Stomach (tissue), 9 donors: ENCODE data around the gene SENP6. TPM values are rescaled to one million over a fixed set of nuclear protein-coding genes. Genes with fewer than 3 reads are reported as not detected.

ENCODE experiments used
- DNase-seq, 2 donors: peaks; one replicate each; pipeline versions ENCODE4 v3.0.0 to v3.0.0-alpha.2; 2013 to 2019
- H3K27ac ChIP-seq, 5 donors: fragments of 200-600 bp in 4 of 5; sonication (generic) in 4 of 5; one replicate each; pipeline ENCODE4 v1.5.1; 2013 to 2019; ENCODE audit warnings: mild to moderate bottlenecking in 1 of 5, moderate library complexity in 1 of 5
- H3K27me3 ChIP-seq, 3 donors: fragments of 200-600 bp; sonication (generic); one replicate each; pipeline ENCODE4 v1.5.1; 2017 to 2019; ENCODE audit warnings: mixed run types in 1 of 3
- H3K36me3 ChIP-seq, 4 donors: fragments of 200-600 bp; sonication (generic); 1 replicate in 3 of 4; 2 replicates in 1 of 4; pipeline ENCODE4 v1.5.1; 2016 to 2019
- H3K4me1 ChIP-seq, 4 donors: fragments of 200-600 bp; sonication (generic); one replicate each; pipeline ENCODE4 v1.5.1; 2016 to 2019
- H3K4me3 ChIP-seq, 4 donors: fragments of 200-600 bp; sonication (generic) in 3 of 4; one replicate each; pipeline ENCODE4 v1.5.1; 2016 to 2019; ENCODE audit warnings: mild to moderate bottlenecking in 1 of 4
- H3K9me3 ChIP-seq, 4 donors: fragments of 200-600 bp; sonication (generic); one replicate each; pipeline ENCODE4 v1.5.1; 2016 to 2019
- EP300 ChIP-seq: sonication (generic); formaldehyde crosslinking; IDR thresholded peaks from one replicate; pipeline ENCODE4 v1.6.1; 2017; ENCODE audit warnings: antibody characterized with exemption
- POLR2A ChIP-seq, 4 donors: fragments of 450-650 bp; IDR thresholded peaks; one replicate each; pipeline ENCODE4 v1.6.1; 2016; ENCODE audit warnings: antibody characterized with exemption in 4 of 4, control low read depth in 2 of 4, mild to moderate bottlenecking in 1 of 4, moderate library complexity in 1 of 4
- POLR2AphosphoS5 ChIP-seq, 3 donors: sonication (generic); formaldehyde crosslinking; IDR thresholded peaks; one replicate each; pipeline ENCODE4 v1.6.1; 2016; ENCODE audit warnings: antibody characterized with exemption in 3 of 3
- WGBS, 5 donors: extraction: QIAGEN DNeasy Blood & Tissue Kit in 3 of 5; methylation state at CpG; one replicate each; pipeline versions ENCODE4 v1.1.5 to v1.1.7; 2013 to 2018; 5-methylcytosine and 5-hydroxymethylcytosine counted together
- intact Hi-C: fragments of 100-400 bp; cut with DNase I; formaldehyde crosslinking; loops from one replicate; pipeline ENCODE4 v1.15.1; 2023; ENCODE audit warnings: low total_unique reads
- polyA plus RNA-seq, 3 donors: library from polyadenylated mRNA; stranded (reverse); fragments of 200-250 nt; gene quantifications; one replicate each; pipeline ENCODE4 v1.2.3, GENCODE V29; 2013
- total RNA-seq, 5 donors: library from RNA; depleted of rRNA; stranded (reverse); fragments of >200 nt; gene quantifications; one replicate each; pipeline versions ENCODE4 v1.1.0 to v1.2.3, GENCODE V29; 2014 to 2016
- TF ChIP-seq, protein P1 (sequence below), 7 experiments: fragments of 450-650 bp in 4 of 7; fragments of 200-600 bp in 3 of 7; sonication (generic) in 3 of 7; IDR thresholded peaks; one replicate each; pipeline ENCODE4 v1.5.1; 2016 to 2019; ENCODE audit warnings: antibody characterized with exemption in 7 of 7, control low read depth in 2 of 7, mild to moderate bottlenecking in 1 of 7
- donor health status: healthy with polysubstance abuse.
- donor health status: Bipolar disorder and iron deficiency.
- donor health status: healthy.

The SENP6 gene
- total and polyA plus RNA-seq, 8 donors, result 17.7 to 251 (median 103) TPM

- Histone ChIP-seq H3K27ac (no peak overlapping the region), H3K4me1 (no peaks in the 10 kb centered on the region), H3K36me3 (peaks cover 8 to 58% (median 43%) of the 10 kb centered on the region in 4 donors), H3K27me3 (no peaks in the 10 kb centered on the region), H3K4me3 (no peak overlapping the region), H3K9me3 (no peaks in the 10 kb centered on the region)
- DNase-seq, result no peak
- intact Hi-C loops, result no loop called here
- TF ChIP-seq POLR2AphosphoS5 (IDR thresholded peaks at IDR 0.05) (no peak), EP300 (no peak), POLR2A (IDR thresholded peaks at IDR 0.05) (no peak)
- TF ChIP-seq, protein P1, sequence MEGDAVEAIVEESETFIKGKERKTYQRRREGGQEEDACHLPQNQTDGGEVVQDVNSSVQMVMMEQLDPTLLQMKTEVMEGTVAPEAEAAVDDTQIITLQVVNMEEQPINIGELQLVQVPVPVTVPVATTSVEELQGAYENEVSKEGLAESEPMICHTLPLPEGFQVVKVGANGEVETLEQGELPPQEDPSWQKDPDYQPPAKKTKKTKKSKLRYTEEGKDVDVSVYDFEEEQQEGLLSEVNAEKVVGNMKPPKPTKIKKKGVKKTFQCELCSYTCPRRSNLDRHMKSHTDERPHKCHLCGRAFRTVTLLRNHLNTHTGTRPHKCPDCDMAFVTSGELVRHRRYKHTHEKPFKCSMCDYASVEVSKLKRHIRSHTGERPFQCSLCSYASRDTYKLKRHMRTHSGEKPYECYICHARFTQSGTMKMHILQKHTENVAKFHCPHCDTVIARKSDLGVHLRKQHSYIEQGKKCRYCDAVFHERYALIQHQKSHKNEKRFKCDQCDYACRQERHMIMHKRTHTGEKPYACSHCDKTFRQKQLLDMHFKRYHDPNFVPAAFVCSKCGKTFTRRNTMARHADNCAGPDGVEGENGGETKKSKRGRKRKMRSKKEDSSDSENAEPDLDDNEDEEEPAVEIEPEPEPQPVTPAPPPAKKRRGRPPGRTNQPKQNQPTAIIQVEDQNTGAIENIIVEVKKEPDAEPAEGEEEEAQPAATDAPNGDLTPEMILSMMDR (IDR thresholded peaks at IDR 0.05), result no peak
- whole genome bisulfite sequencing, 5 donors, result 96 to 100% (median 100%) methylated on average over 1 of the region's 1 CpG
Measured at GRCh38 chr6:75643173-75643572, 41.5 kb downstream of the SENP6 start.

- Histone ChIP-seq H3K4me1 (no peaks in the 10 kb centered on the region), H3K4me3 (no peak overlapping the region), H3K27ac (no peak overlapping the region), H3K36me3 (peaks cover 15 to 69% (median 59%) of the 10 kb centered on the region in 4 donors), H3K9me3 (no peaks in the 10 kb centered on the region), H3K27me3 (no peaks in the 10 kb centered on the region)
- no peak for DNase-seq
- TF ChIP-seq POLR2AphosphoS5 (IDR thresholded peaks at IDR 0.05) (no peak), EP300 (no peak), POLR2A (IDR thresholded peaks at IDR 0.05) (no peak)
- TF ChIP-seq, protein P1 (IDR thresholded peaks at IDR 0.05), result no peak
- intact Hi-C loops, result no loop called here
Measured at GRCh38 chr6:75656479-75656878, 54.8 kb downstream of the SENP6 start.

DNA sequence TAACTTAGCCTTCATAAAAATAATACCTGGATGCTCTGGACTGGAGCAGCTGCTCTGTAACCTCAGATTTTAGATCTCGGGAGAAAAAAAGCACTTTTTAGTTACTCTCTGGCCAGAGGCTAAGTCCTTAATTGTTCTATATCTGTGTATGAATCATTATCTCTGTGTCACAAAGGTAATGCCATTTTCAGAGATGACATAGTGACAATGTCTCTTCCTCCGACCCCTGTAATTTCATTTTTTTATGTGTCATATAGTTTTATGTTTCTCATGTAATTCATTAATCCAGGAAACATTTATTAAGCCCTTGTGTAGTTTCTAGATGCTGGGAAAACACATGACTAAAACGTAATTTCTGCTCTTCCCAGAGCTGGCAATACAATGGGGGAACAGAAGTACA lies 55.6 kb downstream of the SENP6 start:
- peaks cover 20 to 69% (median 59%) of the 10 kb centered on the region in 4 donors for H3K36me3 ChIP-seq
- H3K4me1 ChIP-seq, result no peaks in the 10 kb centered on the region
- H3K27ac ChIP-seq, result no peak overlapping the region
- intact Hi-C loops, result no loop called here
- TF ChIP-seq POLR2A (IDR thresholded peaks at IDR 0.05), result no peak
- TF ChIP-seq POLR2AphosphoS5 (IDR thresholded peaks at IDR 0.05), result no peak
- TF ChIP-seq, protein P1 (IDR thresholded peaks at IDR 0.05), result no peak
- TF ChIP-seq EP300, result no peak
- H3K4me3 ChIP-seq, result no peak overlapping the region
- no peaks in the 10 kb centered on the region for H3K27me3 ChIP-seq
- no peak for DNase-seq
- 73 to 89% (median 78%) methylated on average over 3 of the region's 3 CpGs for WGBS, 5 donors
- H3K9me3 ChIP-seq, result no peaks in the 10 kb centered on the region

DNA sequence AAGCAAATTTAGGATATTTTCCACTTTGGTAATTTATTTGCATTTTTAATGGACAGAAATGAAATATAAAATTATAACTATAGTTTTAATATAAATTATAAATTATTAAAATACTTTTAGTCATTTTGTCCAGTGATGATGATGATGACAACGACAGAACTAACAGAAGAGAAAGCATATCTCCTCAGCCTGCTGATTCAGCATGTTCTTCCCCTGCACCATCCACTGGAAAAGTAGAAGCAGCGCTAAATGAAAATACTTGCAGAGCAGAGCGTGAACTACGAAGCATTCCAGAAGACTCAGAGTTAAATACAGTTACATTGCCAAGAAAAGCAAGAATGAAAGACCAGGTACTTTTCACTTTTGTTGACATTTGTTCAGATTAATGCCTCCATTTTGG lies 64.9 kb downstream of the SENP6 start:
- no peak overlapping the region for H3K4me3 ChIP-seq
- H3K27me3 ChIP-seq, result no peaks in the 10 kb centered on the region
- intact Hi-C loops, result no loop called here
- H3K27ac ChIP-seq, result no peak overlapping the region
- H3K4me1 ChIP-seq, result no peaks in the 10 kb centered on the region
- WGBS, 5 donors, result 79 to 96% (median 85%) methylated on average over 4 of the region's 4 CpGs
- no peak for DNase-seq
- TF ChIP-seq, protein P1 (IDR thresholded peaks at IDR 0.05), result no peak
- TF ChIP-seq POLR2AphosphoS5 (IDR thresholded peaks at IDR 0.05), result no peak
- no peak for TF ChIP-seq POLR2A (IDR thresholded peaks at IDR 0.05)
- TF ChIP-seq EP300, result no peak
- H3K36me3 ChIP-seq, result peaks cover 23 to 96% (median 89%) of the 10 kb centered on the region in 4 donors
- H3K9me3 ChIP-seq, result no peaks in the 10 kb centered on the region
